Liver (tissue), 3 donors: ENCODE data around the gene NUP205.

Experiments used
- CTCF ChIP-seq: fragments of 150-350 bp; IDR thresholded peaks from 2 replicates; pipeline ENCODE4 v1.5.1; 2017; ENCODE audit warnings: improper control_type of control experiment, low read depth, low read length; ENCODE audit not compliant: missing input control
- EGR1 ChIP-seq, 2 donors: IDR thresholded peaks; 2 replicates each; pipeline ENCODE4 v1.6.1; 2016 to 2018; ENCODE audit warnings: antibody characterized with exemption in 2 of 2, low read depth in 2 of 2
- FOXA1 ChIP-seq: IDR thresholded peaks from 2 replicates; pipeline ENCODE4 v1.6.1; 2016; ENCODE audit warnings: antibody characterized with exemption
- GABPA ChIP-seq, 2 donors: IDR thresholded peaks in 1 of 2; conservative IDR thresholded peaks in 1 of 2; 2 replicates each; pipeline ENCODE4 v1.6.1; 2016; ENCODE audit warnings: antibody characterized with exemption in 2 of 2, mild to moderate bottlenecking in 1 of 2, moderate library complexity in 1 of 2
- HNF4G ChIP-seq: IDR thresholded peaks from 2 replicates; pipeline ENCODE4 v1.6.1; 2016; ENCODE audit warnings: antibody characterized with exemption
- JUND ChIP-seq, 2 donors: IDR thresholded peaks; 2 replicates each; pipeline ENCODE4 v1.6.1; 2016; ENCODE audit warnings: antibody characterized with exemption in 2 of 2
- RAD21 ChIP-seq, 2 donors: IDR thresholded peaks; 2 replicates each; pipeline ENCODE4 v1.6.1; 2016; ENCODE audit warnings: antibody characterized with exemption in 2 of 2, mild to moderate bottlenecking in 2 of 2
- SP1 ChIP-seq: IDR thresholded peaks from 2 replicates; pipeline ENCODE4 v1.6.1; 2018; ENCODE audit warnings: antibody characterized with exemption, mild to moderate bottlenecking
- TAF1 ChIP-seq: conservative IDR thresholded peaks from 2 replicates; pipeline ENCODE4 v1.6.1; 2016; ENCODE audit warnings: antibody characterized with exemption, mild to moderate bottlenecking
- YY1 ChIP-seq: IDR thresholded peaks from 2 replicates; pipeline ENCODE4 v1.6.1; 2016; ENCODE audit warnings: antibody characterized with exemption, mild to moderate bottlenecking
- donor health status: healthy.
- donor health status: healthy.

DNA sequence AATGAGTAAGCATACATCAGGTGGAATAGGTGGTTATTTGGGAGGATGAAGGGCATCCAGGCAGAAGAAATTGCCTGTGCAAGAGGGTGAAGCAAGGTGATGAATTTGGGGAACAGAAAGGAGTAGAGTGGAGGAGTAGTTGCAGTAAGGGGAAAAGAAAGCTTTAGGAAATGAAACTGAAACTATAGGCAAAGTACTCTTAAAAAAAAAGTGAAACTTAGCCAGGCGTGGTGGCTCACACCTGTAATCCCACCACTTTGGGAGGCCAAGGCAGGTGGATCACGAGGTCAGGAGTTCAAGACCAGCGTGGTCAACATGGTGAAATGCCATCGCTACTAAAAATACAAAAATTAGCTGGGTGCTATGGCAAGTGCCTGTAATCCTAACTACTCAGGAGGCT is 17.6 kb downstream of the NUP205 start:
- TF ChIP-seq CTCF (no peak), YY1 (no peak), TAF1 (no peak), RAD21 (IDR thresholded peaks at IDR 0.05) (no peak), FOXA1 (no peak), GABPA (IDR thresholded peaks at IDR 0.05 in 1 of 2, conservative IDR thresholded peaks at IDR 0.05 in 1 of 2) (no peak), HNF4G (no peak), SP1 (no peak), JUND (IDR thresholded peaks at IDR 0.05) (no peak), EGR1 (IDR thresholded peaks at IDR 0.05; ENCODE audit: low read depth in 2 of 2) (no peak)
